GM21526 (cell line): Measurements from ENCODE around the gene FMNL3.
"Not testable (repeated sequence)": the region's sequence is repeated elsewhere in the genome, so short reads cannot be mapped to it uniquely, and the experiment has no call there.

Source experiments
- ATAC-seq: cut with Tn5 transposase; IDR thresholded peaks from one replicate; pipeline ENCODE4 v1.9.1; 2021; ENCODE audit warnings: moderate library complexity; ENCODE audit not compliant: unreplicated experiment, low FRiP score

FMNL3 gene

DNA sequence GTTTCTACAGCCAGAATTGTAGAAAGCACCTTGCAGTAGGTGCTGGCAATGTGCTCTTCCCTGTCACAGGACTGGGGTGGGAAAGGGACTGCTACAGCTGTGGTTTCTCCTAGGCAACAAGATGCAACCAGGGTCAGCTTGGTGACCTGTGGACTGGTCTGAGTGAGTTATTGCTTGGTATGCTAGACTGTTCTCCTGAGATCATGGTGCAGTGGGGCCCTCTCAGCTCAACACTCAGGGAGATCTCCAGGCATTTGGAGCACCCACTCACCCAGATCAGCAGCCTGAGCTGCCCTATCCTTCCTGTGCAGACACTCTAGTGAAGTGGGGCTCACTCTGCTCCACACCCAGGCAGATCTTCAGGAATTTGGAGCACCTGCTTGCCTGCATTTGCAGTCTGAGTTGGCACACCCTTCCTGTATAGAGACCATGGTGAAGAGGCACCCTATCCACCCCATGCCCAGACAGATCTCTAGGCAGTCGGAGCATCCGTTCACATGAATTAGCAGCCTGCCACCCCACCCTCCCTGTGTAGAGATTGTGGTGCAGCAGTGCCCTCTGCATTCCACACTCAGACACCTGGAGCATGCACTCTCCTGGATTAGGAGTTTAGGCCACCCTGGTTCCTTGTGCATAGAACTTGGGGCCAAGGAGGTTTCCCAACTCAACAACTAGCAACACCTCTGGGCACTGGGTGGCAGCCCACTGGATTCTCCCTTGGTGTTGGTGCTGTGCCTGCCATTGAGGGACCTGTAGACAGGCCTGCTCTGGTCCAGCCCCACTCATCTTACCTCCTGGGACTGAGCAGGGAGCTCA lies 97.9 kb downstream of the FMNL3 start:
- ATAC-seq, result no peak

GRCh38 chr12:49605539-49605938 lies 101.7 kb downstream of the FMNL3 start, which contains the start of gene FAM186B:
FAM186B (minus strand) TSS chr12:49605639; CDS start chr12:49605477, 162 bp downstream.
- not testable (repeated sequence) for ATAC-seq

GRCh38 chr12:49604856-49605255 lies 102.3 kb downstream of the FMNL3 start:
- no peak for ATAC-seq

GRCh38 chr12:49603721-49604120 lies 103.5 kb downstream of the FMNL3 start:
- ATAC-seq, result no peak

DNA sequence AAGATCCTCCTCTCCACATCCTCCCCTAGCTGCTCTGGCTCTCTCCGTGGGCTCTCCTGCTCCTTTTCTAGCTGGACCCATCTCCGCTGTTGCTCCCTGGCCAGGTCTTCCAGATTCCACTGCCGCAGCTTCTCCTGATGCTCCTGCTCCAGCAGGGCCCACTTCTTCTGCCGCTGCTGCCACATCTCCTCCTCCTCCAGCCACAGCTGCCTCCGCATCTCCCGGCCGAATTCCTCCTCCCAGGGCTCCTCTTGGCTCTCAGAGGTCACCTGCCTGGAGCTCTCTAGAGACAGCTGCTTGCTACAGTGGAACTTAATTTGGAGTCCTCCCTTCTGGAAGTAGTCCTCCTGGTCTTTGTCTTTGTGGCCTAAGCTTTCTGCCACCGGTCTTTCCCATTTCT lies 107.2 kb downstream of the FMNL3 start:
- no peak for ATAC-seq

- no peak for ATAC-seq
Measured at GRCh38 chr12:49598527-49598926, 108.7 kb downstream of the FMNL3 start.

- no peak for ATAC-seq
Measured at GRCh38 chr12:49588721-49589516, 118.3 kb downstream of the FMNL3 start.

GRCh38 chr12:49588281-49588680 lies 118.9 kb downstream of the FMNL3 start:
- ATAC-seq, result no peak

DNA sequence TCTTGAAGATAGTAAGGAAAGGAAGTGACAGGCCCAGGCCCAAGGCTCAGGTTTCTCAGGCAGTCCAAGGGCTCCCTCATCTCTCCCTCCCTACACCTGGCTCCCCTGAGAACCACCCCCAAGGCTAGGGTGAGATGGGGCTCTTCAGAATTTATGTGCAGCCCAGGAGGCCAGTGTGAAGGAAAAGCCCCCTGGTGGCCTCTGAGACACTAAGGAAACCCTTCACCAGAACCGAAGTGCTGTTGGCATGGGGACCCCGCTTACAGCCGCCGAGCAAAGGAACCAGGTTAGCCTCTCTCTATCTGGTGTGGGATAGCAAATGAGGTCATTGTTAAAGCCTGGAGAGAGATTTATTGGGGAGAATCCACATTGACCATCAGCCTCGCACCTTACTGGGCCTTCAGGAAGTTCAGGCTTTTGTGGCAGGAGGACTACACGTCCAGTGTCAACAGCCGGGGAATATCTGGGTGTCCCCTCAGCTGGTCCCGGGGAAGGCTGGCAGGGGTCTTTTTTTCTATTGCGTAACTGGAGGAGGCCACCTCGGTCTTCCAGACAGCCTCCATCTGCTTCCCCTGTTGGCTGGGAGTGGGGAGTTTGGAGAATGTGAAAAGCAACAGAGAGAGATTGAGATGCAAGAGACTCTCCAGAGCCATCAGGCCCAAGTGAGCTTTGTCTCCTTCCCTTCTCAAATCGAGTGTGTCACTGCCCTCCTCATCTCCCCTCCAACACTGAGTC lies 119.9 kb downstream of the FMNL3 start:
- ATAC-seq, result no peak
